ENCODE results near the gene C10orf53. TPM values are rescaled to one million over a fixed set of nuclear protein-coding genes. Genes with fewer than 3 reads are reported as not detected.

Gene C10orf53
- total RNA-seq, 1 experiment from 2014 or later, result not detected

GRCh38 chr10:49666054-49666615 lies 13.3 kb upstream of the C10orf53 start:
- no peaks in the 10 kb centered on the region for H4K20me1 ChIP-seq (ENCODE audit: low read length)
- no peak for TF ChIP-seq EZH2phosphoT487 (IDR thresholded peaks at IDR 0.05; ENCODE audit: borderline replicate concordance, low read length)
- TF ChIP-seq EZH2 (IDR thresholded peaks at IDR 0.05; ENCODE audit: low read length, unreplicated experiment), result no peak
- no peak for TF ChIP-seq CTCF (conservative IDR thresholded peaks at IDR 0.05; ENCODE audit: low read depth, low read length)
- peaks cover 98% of the 10 kb centered on the region for H3K27me3 ChIP-seq (ENCODE audit: low read length)
- H3K4me2 ChIP-seq (ENCODE audit: low read length), result no peak overlapping the region
- 0 out of 2 replicates have a peak, but pooled peaks cover 3% of the 10 kb centered on the region for H3K9me3 ChIP-seq (ENCODE audit: low read length)
- no peak for ATAC-seq
- intact Hi-C loops (cut with micrococcal nuclease), result no loop called here
- H3K9me2 ChIP-seq (replicated peaks; ENCODE audit: low read length), result no peaks in the 10 kb centered on the region
- no peaks in the 10 kb centered on the region for H3K79me2 ChIP-seq (ENCODE audit: low read length)
- no TSS peak for BruUV-seq (replicated peaks)
- DNase-seq, result no peak
- H3F3A ChIP-seq (ENCODE audit: low read length, unreplicated experiment), result no peaks in the 10 kb centered on the region
- no peak overlapping the region for H3K9ac ChIP-seq (ENCODE audit: low read length)
- no peak overlapping the region for H3K4me3 ChIP-seq (ENCODE audit: low read length)
- CTCF ChIA-PET, result no interaction called here
- no peak overlapping the region for H3K27ac ChIP-seq (ENCODE audit: low read length)
- no peaks in the 10 kb centered on the region for H3K36me3 ChIP-seq (ENCODE audit: low read depth, low read length)
- no peaks in the 10 kb centered on the region for H3K4me1 ChIP-seq (ENCODE audit: insufficient read depth, low read length)
- POLR2A ChIA-PET (ENCODE audit: unreplicated experiment), result no interaction called here
- no peak overlapping the region for H2AFZ ChIP-seq (ENCODE audit: low read length)

GRCh38 chr10:49666685-49667084 lies 12.8 kb upstream of the C10orf53 start:
- ATAC-seq (no peak), DNase-seq (no peak)
- no peak overlapping the region for H3K4me3 ChIP-seq (ENCODE audit: low read length)
- H3F3A ChIP-seq (ENCODE audit: low read length, unreplicated experiment), result no peaks in the 10 kb centered on the region
- intact Hi-C loops (cut with micrococcal nuclease), result no loop called here
- no peaks in the 10 kb centered on the region for H4K20me1 ChIP-seq (ENCODE audit: low read length)
- POLR2A ChIA-PET (ENCODE audit: unreplicated experiment), result no interaction called here
- no TSS peak for BruUV-seq (replicated peaks)
- no peak overlapping the region for H3K9ac ChIP-seq (ENCODE audit: low read length)
- H3K27me3 ChIP-seq (ENCODE audit: low read length), result peaks cover 98% of the 10 kb centered on the region
- no peak overlapping the region for H3K27ac ChIP-seq (ENCODE audit: low read length)
- no peak overlapping the region for H3K4me2 ChIP-seq (ENCODE audit: low read length)
- no peak for TF ChIP-seq CTCF (conservative IDR thresholded peaks at IDR 0.05; ENCODE audit: low read depth, low read length)
- no peak for TF ChIP-seq EZH2phosphoT487 (IDR thresholded peaks at IDR 0.05; ENCODE audit: borderline replicate concordance, low read length)
- TF ChIP-seq EZH2 (IDR thresholded peaks at IDR 0.05; ENCODE audit: low read length, unreplicated experiment), result no peak
- CTCF ChIA-PET, result no interaction called here
- no peaks in the 10 kb centered on the region for H3K79me2 ChIP-seq (ENCODE audit: low read length)
- H3K4me1 ChIP-seq (ENCODE audit: insufficient read depth, low read length), result no peaks in the 10 kb centered on the region
- no peaks in the 10 kb centered on the region for H3K9me2 ChIP-seq (replicated peaks; ENCODE audit: low read length)
- H3K36me3 ChIP-seq (ENCODE audit: low read depth, low read length), result no peaks in the 10 kb centered on the region
- no peak overlapping the region for H2AFZ ChIP-seq (ENCODE audit: low read length)
- 0 out of 2 replicates have a peak, but pooled peaks cover 4% of the 10 kb centered on the region for H3K9me3 ChIP-seq (ENCODE audit: low read length)

GRCh38 chr10:49667991-49668390 lies 11.5 kb upstream of the C10orf53 start:
- Histone ChIP-seq H3K4me2 (ENCODE audit: low read length) (no peak overlapping the region), H3K4me3 (ENCODE audit: low read length) (no peak overlapping the region), H3K36me3 (ENCODE audit: low read depth, low read length) (no peaks in the 10 kb centered on the region), H3K79me2 (ENCODE audit: low read length) (no peaks in the 10 kb centered on the region), H4K20me1 (ENCODE audit: low read length) (no peaks in the 10 kb centered on the region), H3K27ac (ENCODE audit: low read length) (no peak overlapping the region), H3K9ac (ENCODE audit: low read length) (no peak overlapping the region), H3K9me2 (replicated peaks; ENCODE audit: low read length) (no peaks in the 10 kb centered on the region), H2AFZ (ENCODE audit: low read length) (no peak overlapping the region), H3K4me1 (ENCODE audit: insufficient read depth, low read length) (no peaks in the 10 kb centered on the region), H3K27me3 (ENCODE audit: low read length) (peaks cover 98% of the 10 kb centered on the region), H3F3A (ENCODE audit: low read length, unreplicated experiment) (no peaks in the 10 kb centered on the region), H3K9me3 (ENCODE audit: low read length) (0 out of 2 replicates have a peak, but pooled peaks cover 4% of the 10 kb centered on the region)
- TF ChIP-seq EZH2 (IDR thresholded peaks at IDR 0.05; ENCODE audit: low read length, unreplicated experiment), result no peak
- no peak for TF ChIP-seq CTCF (conservative IDR thresholded peaks at IDR 0.05; ENCODE audit: low read depth, low read length)
- no TSS peak for BruUV-seq (replicated peaks)
- intact Hi-C loops (cut with micrococcal nuclease), result no loop called here
- POLR2A ChIA-PET (ENCODE audit: unreplicated experiment), result no interaction called here
- DNase-seq (no peak), ATAC-seq (peak; percentile 20)
- CTCF ChIA-PET, result no interaction called here

All from PC-3 (cell line).